Heart left ventricle (tissue), 16 donors: ENCODE results near the gene SIT1. TPM values are rescaled to one million over a fixed set of nuclear protein-coding genes. Genes with fewer than 3 reads are reported as not detected.

ENCODE experiments used
- ATAC-seq, 4 donors: fragments of 200-7000 bp; cut with Tn5 transposase; one replicate each; pipeline ENCODE4 v1.9.1; 2020 to 2022; ENCODE audit warnings: moderate library complexity in 4 of 4, mild to moderate bottlenecking in 3 of 4, moderate number of reproducible peaks in 1 of 4
- DNase-seq, 5 donors: peaks; one replicate each; pipeline ENCODE4 v3.0.0-alpha.2; 2020
- H3K27ac ChIP-seq, 12 donors: fragments of 200-600 bp; sonication (generic) in 4 of 12; one replicate each; pipeline versions ENCODE4 v1.5.0 to v1.8.0; 2016 to 2022; ENCODE audit warnings: mild to moderate bottlenecking in 2 of 12
- H3K27me3 ChIP-seq, 9 donors: fragments of 200-600 bp; sonication (generic) in 2 of 9; one replicate each; pipeline versions ENCODE4 v1.5.1 to v1.8.0; 2016 to 2022; ENCODE audit warnings: mild to moderate bottlenecking in 3 of 9
- H3K36me3 ChIP-seq, 9 donors: fragments of 200-600 bp; sonication (generic) in 2 of 9; one replicate each; pipeline versions ENCODE4 v1.5.0 to v1.8.0; 2018 to 2022; ENCODE audit warnings: mild to moderate bottlenecking in 2 of 9
- H3K4me1 ChIP-seq, 12 donors: fragments of 200-600 bp; sonication (generic) in 4 of 12; one replicate each; pipeline versions ENCODE4 v1.5.0 to v1.8.0; 2016 to 2022; ENCODE audit warnings: mild to moderate bottlenecking in 3 of 12
- H3K4me3 ChIP-seq, 12 donors: fragments of 200-600 bp; sonication (generic) in 4 of 12; one replicate each; pipeline versions ENCODE4 v1.5.0 to v1.8.0; 2017 to 2022; ENCODE audit warnings: mild to moderate bottlenecking in 9 of 12, moderate library complexity in 4 of 12
- H3K9me3 ChIP-seq, 12 donors: fragments of 200-600 bp; sonication (generic) in 4 of 12; one replicate each; pipeline versions ENCODE4 v1.5.0 to v1.8.0; 2016 to 2022; ENCODE audit warnings: mild to moderate bottlenecking in 1 of 12
- CTCF ChIP-seq, 12 donors: fragments of 200-600 bp; sonication (generic) in 4 of 12; IDR thresholded peaks; one replicate each; pipeline versions ENCODE4 v1.5.0 to v1.8.0; 2018 to 2022; ENCODE audit warnings: antibody characterized with exemption in 12 of 12, mild to moderate bottlenecking in 5 of 12
- POLR2A ChIP-seq, 2 donors: fragments of 450-650 bp; IDR thresholded peaks; one replicate each; pipeline ENCODE4 v1.6.1; 2017; ENCODE audit warnings: antibody characterized with exemption in 2 of 2, mild to moderate bottlenecking in 2 of 2, moderate library complexity in 2 of 2
- WGBS, 4 donors: extraction: QIAGEN DNeasy Blood & Tissue Kit in 2 of 4; methylation state at CpG; one replicate each; pipeline versions ENCODE4 v1.1.5 to v1.1.7; 2013 to 2018; 5-methylcytosine and 5-hydroxymethylcytosine counted together
- intact Hi-C, 10 donors: fragments of 100-400 bp; cut with DNase I; formaldehyde crosslinking; loops; one replicate each; pipeline versions ENCODE4 v1.11.1 to v1.14.2; 2022
- polyA plus RNA-seq, 2 donors: library from polyadenylated mRNA; stranded (reverse); fragments of 200-250 nt; gene quantifications; one replicate each; pipeline ENCODE4 v1.2.3, GENCODE V29; 2013
- total RNA-seq, 9 donors: library from RNA; depleted of rRNA in 2 of 9; stranded (reverse); fragments of >200 nt in 2 of 9; fragmentation: NEBNext Ultra II Directional in 3 of 9; extraction: Animal tissue kit (Norgen Biotek cat#: 25700) in 3 of 9; gene quantifications; one replicate each; pipeline versions ENCODE4 v1.1.0 to v1.2.4, GENCODE V29; 2016 to 2023
- donor health status: ischemic (EF 13 %, LVEDD 7.1; RV severe dilation, severe dysfunction).
- donor health status: healthy with polysubstance abuse.
- donor health status: DM: no; HTN: yes; CAD: no.
- donor health status: DM: no; HTN: no; CAD: no.
- donor health status: ischemic (EF 25% LVEDD 6.9; RV normal size, moderate dysfunction).
- donor health status: ischemic (EF 25% LVEDD 5.7; RV mildly dilated, moderate dysfunction).
- donor health status: healthy.
- donor health status: DM: yes; HTN: yes; CAD: no.
- donor health status: ischemic (EF 35%, LVEDD 5.7; RV mildly dilated, moderate dysfunction).
- donor health status: nonischemic (EF 11% LVEDD 7.7; RV severe dilation, severe dysfunction).
- donor health status: DM: yes; HTN: yes; CAD: no.
- donor health status: PGD.
- donor health status: ischemic (EF 29% LVEDD 5.4; RV normal size, mild dysfunction).
- donor health status: nonischemic (EF 23%, LVEDD 6.1; RV moderate dilation, normal function).

Gene SIT1
- total and polyA plus RNA-seq, 11 donors, result 0.19 to 4.2 (median 0.51) TPM; not detected in 7

GRCh38 chr9:35627575-35627974 lies 23.2 kb downstream of the SIT1 start:
- Histone ChIP-seq H3K36me3 (no peaks in the 10 kb centered on the region), H3K9me3 (no peaks in the 10 kb centered on the region), H3K4me1 (no peaks in the 10 kb centered on the region), H3K4me3 (no peak overlapping the region), H3K27me3 (no peaks in the 10 kb centered on the region), H3K27ac (no peak overlapping the region)
- TF ChIP-seq POLR2A (IDR thresholded peaks at IDR 0.05) (no peak), CTCF (IDR thresholded peaks at IDR 0.05) (no peak)
- intact Hi-C loops, result no loop called here
- DNase-seq (no peak), ATAC-seq (no peak)
- 86 to 99% (median 93%) methylated on average over 2 of the region's 2 CpGs for WGBS, 4 donors

GRCh38 chr9:35619800-35620158 lies 31.0 kb downstream of the SIT1 start:
- TF ChIP-seq POLR2A (IDR thresholded peaks at IDR 0.05) (no peak), CTCF (IDR thresholded peaks at IDR 0.05) (no peak)
- Histone ChIP-seq H3K9me3 (no peaks in the 10 kb centered on the region), H3K27ac (peak overlapping the region in 1 of 12 donors; percentile 54), H3K36me3 (no peaks in the 10 kb centered on the region), H3K4me1 (peaks cover 0 to 37% (median 4%) of the 10 kb centered on the region in 12 donors), H3K4me3 (no peak overlapping the region), H3K27me3 (peaks cover 0 to 18% (median 0%) of the 10 kb centered on the region in 9 donors)
- 52 to 77% (median 65%) methylated on average over 2 of the region's 2 CpGs for WGBS, 4 donors
- no peak for DNase-seq
- ATAC-seq, result no peak
- intact Hi-C loops, result no loop called here

- Histone ChIP-seq H3K4me1 (peaks cover 0 to 37% (median 4%) of the 10 kb centered on the region in 12 donors), H3K27ac (peak overlapping the region in 1 of 12 donors; percentile 54), H3K27me3 (peaks cover 0 to 18% (median 0%) of the 10 kb centered on the region in 9 donors), H3K9me3 (no peaks in the 10 kb centered on the region), H3K36me3 (no peaks in the 10 kb centered on the region), H3K4me3 (peak overlapping the region in 1 of 12 donors; percentile 5)
- DNase-seq (peak in 1 of 5 donors; percentile 65), ATAC-seq (peak; percentile 10 to 63 (median 52))
- intact Hi-C loops, result no loop called here
- WGBS, 4 donors, result 81 to 90% (median 86%) methylated on average over 17 of the region's 17 CpGs
- TF ChIP-seq CTCF (IDR thresholded peaks at IDR 0.05) (no peak), POLR2A (IDR thresholded peaks at IDR 0.05) (no peak)
Observed at GRCh38 chr9:35618854-35619799, 31.6 kb downstream of the SIT1 start.

- intact Hi-C loops, result no loop called here
- Histone ChIP-seq H3K4me3 (peak within 1 kb of the TSS in 11 of 12 donors; percentile 25 to 62 (median 45)), H3K9me3 (no peaks in the 10 kb centered on the region), H3K4me1 (peaks cover 0 to 37% (median 4%) of the 10 kb centered on the region in 12 donors), H3K27me3 (peaks cover 0 to 18% (median 0%) of the 10 kb centered on the region in 9 donors), H3K36me3 (no peaks in the 10 kb centered on the region), H3K27ac (peak within 1 kb of the TSS in 1 of 12 donors; percentile 54)
- peak in 1 of 5 donors; percentile 55 for DNase-seq
- TF ChIP-seq POLR2A (IDR thresholded peaks at IDR 0.05) (no peak), CTCF (IDR thresholded peaks at IDR 0.05) (no peak)
- ATAC-seq, result peak in 2 of 4 donors; percentile 16 to 56
- 81 to 87% (median 83%) methylated on average over 7 of the region's 7 CpGs for WGBS, 4 donors
Observed at GRCh38 chr9:35618325-35618727, 32.4 kb downstream of the SIT1 start, which contains the start of gene CD72. Gene CD72 (minus strand): TSS chr9:35618413. CDS start chr9:35618303, 110 bp downstream.
